WTC11 (cell line): Measurements from ENCODE around the gene ZNF276.

Experiments used
- ELF4 ChIP-seq: sonication (generic); formaldehyde crosslinking; IDR thresholded peaks from 2 replicates; pipeline ENCODE4 v1.8.1; 2022; ENCODE audit warnings: low read depth, mild to moderate bottlenecking, moderate library complexity, missing genetic modification reagents
- TF ChIP-seq, protein P1 (sequence below): sonication (generic); formaldehyde crosslinking; IDR thresholded peaks from 2 replicates; pipeline ENCODE4 v1.8.1; 2023; ENCODE audit warnings: mild to moderate bottlenecking, missing genetic modification reagents, moderate library complexity
- TF ChIP-seq, protein P2 (sequence below): fragments of 200-600 bp; IDR thresholded peaks from 2 replicates; pipeline ENCODE4 v1.8.0; 2022; ENCODE audit warnings: antibody characterized with exemption

DNA sequence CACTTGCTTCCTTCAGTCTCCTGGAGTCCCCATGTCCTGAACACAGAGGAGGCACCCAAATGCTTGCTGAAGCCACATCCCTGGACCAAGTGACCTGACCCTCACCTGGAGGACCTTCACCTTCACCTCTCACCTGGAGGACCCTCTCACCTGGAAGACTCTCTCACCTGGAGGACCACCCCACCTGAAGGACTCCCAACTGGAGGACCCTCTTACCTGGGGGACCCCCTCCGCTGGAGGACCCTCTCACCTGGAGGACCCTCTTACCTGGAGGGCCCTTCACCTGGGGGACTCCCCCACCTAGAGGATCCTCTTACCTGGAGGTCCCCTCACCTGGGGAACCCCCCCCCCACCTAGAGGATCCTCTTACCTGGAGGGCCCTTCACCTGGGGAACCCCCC lies 35.4 kb upstream of the ZNF276 start:
- TF ChIP-seq ELF4 (CRISPR knock-in tag): no peak
- TF ChIP-seq, protein P1, sequence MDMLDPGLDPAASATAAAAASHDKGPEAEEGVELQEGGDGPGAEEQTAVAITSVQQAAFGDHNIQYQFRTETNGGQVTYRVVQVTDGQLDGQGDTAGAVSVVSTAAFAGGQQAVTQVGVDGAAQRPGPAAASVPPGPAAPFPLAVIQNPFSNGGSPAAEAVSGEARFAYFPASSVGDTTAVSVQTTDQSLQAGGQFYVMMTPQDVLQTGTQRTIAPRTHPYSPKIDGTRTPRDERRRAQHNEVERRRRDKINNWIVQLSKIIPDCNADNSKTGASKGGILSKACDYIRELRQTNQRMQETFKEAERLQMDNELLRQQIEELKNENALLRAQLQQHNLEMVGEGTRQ (CRISPR knock-in tag): no peak
- TF ChIP-seq, protein P2, sequence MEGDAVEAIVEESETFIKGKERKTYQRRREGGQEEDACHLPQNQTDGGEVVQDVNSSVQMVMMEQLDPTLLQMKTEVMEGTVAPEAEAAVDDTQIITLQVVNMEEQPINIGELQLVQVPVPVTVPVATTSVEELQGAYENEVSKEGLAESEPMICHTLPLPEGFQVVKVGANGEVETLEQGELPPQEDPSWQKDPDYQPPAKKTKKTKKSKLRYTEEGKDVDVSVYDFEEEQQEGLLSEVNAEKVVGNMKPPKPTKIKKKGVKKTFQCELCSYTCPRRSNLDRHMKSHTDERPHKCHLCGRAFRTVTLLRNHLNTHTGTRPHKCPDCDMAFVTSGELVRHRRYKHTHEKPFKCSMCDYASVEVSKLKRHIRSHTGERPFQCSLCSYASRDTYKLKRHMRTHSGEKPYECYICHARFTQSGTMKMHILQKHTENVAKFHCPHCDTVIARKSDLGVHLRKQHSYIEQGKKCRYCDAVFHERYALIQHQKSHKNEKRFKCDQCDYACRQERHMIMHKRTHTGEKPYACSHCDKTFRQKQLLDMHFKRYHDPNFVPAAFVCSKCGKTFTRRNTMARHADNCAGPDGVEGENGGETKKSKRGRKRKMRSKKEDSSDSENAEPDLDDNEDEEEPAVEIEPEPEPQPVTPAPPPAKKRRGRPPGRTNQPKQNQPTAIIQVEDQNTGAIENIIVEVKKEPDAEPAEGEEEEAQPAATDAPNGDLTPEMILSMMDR: no peak
